ENCODE results near the gene VMAC. TPM values are rescaled to one million over a fixed set of nuclear protein-coding genes. Genes with fewer than 3 reads are reported as not detected.

Gene VMAC
- total and polyA plus RNA-seq, 9 of the 15 experiments (the other 6 are each of a cell fraction or from before 2014, with no cell fraction given): 0.03 to 3.4 (median 1.1) TPM

GRCh38 chr19:5903624-5904351 is 884 bp upstream of the VMAC start, which contains the start of gene NDUFA11 (continued):
- TF ChIP-seq PHTF2 (CRISPR knock-in tag; IDR thresholded peaks at IDR 0.05) (0 out of 2 replicates have a peak, but pooled peaks have one; percentile 57), ELF1 (tag; IDR thresholded peaks at IDR 0.05) (no peak; the same call in 1 of the 2 replicates), CREM (IDR thresholded peaks at IDR 0.05; ENCODE audit: low read depth) (peak; percentile 70), ZNF143 (CRISPR knock-in tag; IDR thresholded peaks at IDR 0.05) (no peak), MLX (CRISPR knock-in tag; conservative IDR thresholded peaks at IDR 0.05) (no peak; a peak in 1 of 4 replicates), TARDBP (IDR thresholded peaks at IDR 0.05) (no peak), GTF2E2 (tag; IDR thresholded peaks at IDR 0.05) (no peak), ATF2 (CRISPR knock-in tag; IDR thresholded peaks at IDR 0.05) (no peak), MBD2 (IDR thresholded peaks at IDR 0.05; ENCODE audit: borderline replicate concordance, low read depth) (0 out of 2 replicates have a peak, but pooled peaks have one; percentile 42), PTTG1 (tag; IDR thresholded peaks at IDR 0.05; ENCODE audit: low read depth) (no peak), SAP30 (IDR thresholded peaks at IDR 0.05; ENCODE audit: borderline replicate concordance, insufficient read depth, low read depth, low read length, poor library complexity, severe bottlenecking) (peak; percentile 70), PHB2 (IDR thresholded peaks at IDR 0.05; ENCODE audit: low read depth) (no peak), KLF10 (CRISPR knock-in tag; IDR thresholded peaks at IDR 0.05) (no peak), HDAC1 (IDR thresholded peaks at IDR 0.05) (peak in 1 of 2 experiments; percentile 92; a peak in 2 of 4 replicates), GATA2 (CRISPR knock-in tag; IDR thresholded peaks at IDR 0.05) (no peak), ZNF311 (CRISPR knock-in tag; IDR thresholded peaks at IDR 0.05) (no peak), PRMT5 (CRISPR knock-in tag; IDR thresholded peaks at IDR 0.05) (no peak), NFE2 (IDR thresholded peaks at IDR 0.05; ENCODE audit: low read depth) (peak; percentile 2; the same call in 1 of the 2 replicates), ZNF184 (CRISPR knock-in tag; IDR thresholded peaks at IDR 0.05) (no peak), CEBPB (tag; IDR thresholded peaks at IDR 0.05) (peak; percentile 87), KDM4B (IDR thresholded peaks at IDR 0.05; ENCODE audit: borderline replicate concordance in 2 of 2, low read depth in 1 of 2) (no peak; a peak in 1 of 4 replicates)
- TF ChIP-seq, protein P1, sequence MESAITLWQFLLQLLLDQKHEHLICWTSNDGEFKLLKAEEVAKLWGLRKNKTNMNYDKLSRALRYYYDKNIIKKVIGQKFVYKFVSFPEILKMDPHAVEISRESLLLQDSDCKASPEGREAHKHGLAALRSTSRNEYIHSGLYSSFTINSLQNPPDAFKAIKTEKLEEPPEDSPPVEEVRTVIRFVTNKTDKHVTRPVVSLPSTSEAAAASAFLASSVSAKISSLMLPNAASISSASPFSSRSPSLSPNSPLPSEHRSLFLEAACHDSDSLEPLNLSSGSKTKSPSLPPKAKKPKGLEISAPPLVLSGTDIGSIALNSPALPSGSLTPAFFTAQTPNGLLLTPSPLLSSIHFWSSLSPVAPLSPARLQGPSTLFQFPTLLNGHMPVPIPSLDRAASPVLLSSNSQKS (CRISPR knock-in tag; IDR thresholded peaks at IDR 0.05): no peak
- TF ChIP-seq, protein P2, sequence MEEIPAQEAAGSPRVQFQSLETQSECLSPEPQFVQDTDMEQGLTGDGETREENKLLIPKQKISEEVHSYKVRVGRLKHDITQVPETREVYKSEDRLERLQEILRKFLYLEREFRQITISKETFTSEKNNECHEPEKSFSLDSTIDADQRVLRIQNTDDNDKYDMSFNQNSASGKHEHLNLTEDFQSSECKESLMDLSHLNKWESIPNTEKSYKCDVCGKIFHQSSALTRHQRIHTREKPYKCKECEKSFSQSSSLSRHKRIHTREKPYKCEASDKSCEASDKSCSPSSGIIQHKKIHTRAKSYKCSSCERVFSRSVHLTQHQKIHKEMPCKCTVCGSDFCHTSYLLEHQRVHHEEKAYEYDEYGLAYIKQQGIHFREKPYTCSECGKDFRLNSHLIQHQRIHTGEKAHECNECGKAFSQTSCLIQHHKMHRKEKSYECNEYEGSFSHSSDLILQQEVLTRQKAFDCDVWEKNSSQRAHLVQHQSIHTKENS (CRISPR knock-in tag; IDR thresholded peaks at IDR 0.05): no peak
- TF ChIP-seq, protein P3, sequence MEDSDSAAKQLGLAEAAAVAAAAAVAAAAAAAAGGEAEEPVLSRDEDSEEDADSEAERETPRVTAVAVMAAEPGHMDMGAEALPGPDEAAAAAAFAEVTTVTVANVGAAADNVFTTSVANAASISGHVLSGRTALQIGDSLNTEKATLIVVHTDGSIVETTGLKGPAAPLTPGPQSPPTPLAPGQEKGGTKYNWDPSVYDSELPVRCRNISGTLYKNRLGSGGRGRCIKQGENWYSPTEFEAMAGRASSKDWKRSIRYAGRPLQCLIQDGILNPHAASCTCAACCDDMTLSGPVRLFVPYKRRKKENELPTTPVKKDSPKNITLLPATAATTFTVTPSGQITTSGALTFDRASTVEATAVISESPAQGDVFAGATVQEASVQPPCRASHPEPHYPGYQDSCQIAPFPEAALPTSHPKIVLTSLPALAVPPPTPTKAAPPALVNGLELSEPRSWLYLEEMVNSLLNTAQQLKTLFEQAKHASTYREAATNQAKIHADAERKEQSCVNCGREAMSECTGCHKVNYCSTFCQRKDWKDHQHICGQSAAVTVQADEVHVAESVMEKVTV (CRISPR knock-in tag; IDR thresholded peaks at IDR 0.05): no peak
